ENCODE results near the gene FNBP1L. TPM values are rescaled to one million over a fixed set of nuclear protein-coding genes. Genes with fewer than 3 reads are reported as not detected.

FNBP1L gene
- total RNA-seq, 1 donor from 2014 or later: 162 TPM

GRCh38 chr1:93453911-93454310 is 6.0 kb downstream of the FNBP1L start:
- H3K4me1 Mint-ChIP-seq: peaks cover 13% of the 10 kb centered on the region
- no peak overlapping the region for H3K27ac Mint-ChIP-seq
- Histone ChIP-seq H3K9ac (no peak overlapping the region), H3F3A (ENCODE audit: low read depth) (peaks cover 9% of the 10 kb centered on the region), H3K9me3 (ENCODE audit: low read depth) (no peaks in the 10 kb centered on the region), H3K4me2 (peak overlapping the region; percentile 2), H3K4me3 (no peak overlapping the region), H4K20me1 (ENCODE audit: low read depth) (peaks cover 97% of the 10 kb centered on the region), H3K27me3 (no peaks in the 10 kb centered on the region), H3K79me2 (ENCODE audit: low read depth) (peaks cover 100% of the 10 kb centered on the region), H2AFZ (replicated peaks) (no peak overlapping the region), H3K4me1 (peaks cover 27% of the 10 kb centered on the region), H3K27ac (no peak overlapping the region), H3K36me3 (no peaks in the 10 kb centered on the region)
- DNase-seq (ENCODE audit: low spot score): no peak
- peaks cover 58% of the 10 kb centered on the region for H3K36me3 Mint-ChIP-seq
- no peak overlapping the region for H3K4me3 Mint-ChIP-seq
- H3K27me3 Mint-ChIP-seq (ENCODE audit: insufficient read depth, low read depth): peaks cover 3% of the 10 kb centered on the region
- TF ChIP-seq EZH2phosphoT487 (IDR thresholded peaks at IDR 0.05): no peak
- TF ChIP-seq EZH2 (IDR thresholded peaks at IDR 0.05): no peak
- TF ChIP-seq CTCF (IDR thresholded peaks at IDR 0.05): no peak
- H3K9me3 Mint-ChIP-seq: peaks cover 43% of the 10 kb centered on the region

GRCh38 chr1:93459126-93459525 is 11.2 kb downstream of the FNBP1L start:
- peaks cover 9% of the 10 kb centered on the region for H3F3A ChIP-seq (ENCODE audit: low read depth)
- H3K79me2 ChIP-seq (ENCODE audit: low read depth): peaks cover 100% of the 10 kb centered on the region
- TF ChIP-seq CTCF (IDR thresholded peaks at IDR 0.05) (no peak), EZH2 (IDR thresholded peaks at IDR 0.05) (no peak), EZH2phosphoT487 (IDR thresholded peaks at IDR 0.05) (no peak)
- H3K9me3 ChIP-seq (ENCODE audit: low read depth): no peaks in the 10 kb centered on the region
- peaks cover 23% of the 10 kb centered on the region for H3K4me1 ChIP-seq
- peaks cover 77% of the 10 kb centered on the region for H3K9me3 Mint-ChIP-seq
- H3K36me3 ChIP-seq: no peaks in the 10 kb centered on the region
- no peak overlapping the region for H3K4me3 Mint-ChIP-seq
- H3K27me3 ChIP-seq: no peaks in the 10 kb centered on the region
- H3K4me2 ChIP-seq: no peak overlapping the region
- no peaks in the 10 kb centered on the region for H3K27me3 Mint-ChIP-seq (ENCODE audit: insufficient read depth, low read depth)
- no peaks in the 10 kb centered on the region for H3K4me1 Mint-ChIP-seq
- H3K4me3 ChIP-seq: no peak overlapping the region
- no peak for DNase-seq (ENCODE audit: low spot score)
- H3K27ac Mint-ChIP-seq: no peak overlapping the region
- H2AFZ ChIP-seq (replicated peaks): no peak overlapping the region
- peaks cover 85% of the 10 kb centered on the region for H4K20me1 ChIP-seq (ENCODE audit: low read depth)
- no peak overlapping the region for H3K9ac ChIP-seq
- no peak overlapping the region for H3K27ac ChIP-seq
- peaks cover 77% of the 10 kb centered on the region for H3K36me3 Mint-ChIP-seq

- TF ChIP-seq EZH2 (IDR thresholded peaks at IDR 0.05): no peak
- no peak for TF ChIP-seq CTCF (IDR thresholded peaks at IDR 0.05)
- TF ChIP-seq EZH2phosphoT487 (IDR thresholded peaks at IDR 0.05): no peak
- no peaks in the 10 kb centered on the region for H3K36me3 ChIP-seq
- H3K27me3 ChIP-seq: no peaks in the 10 kb centered on the region
- H3F3A ChIP-seq (ENCODE audit: low read depth): peaks cover 9% of the 10 kb centered on the region
- H2AFZ ChIP-seq (replicated peaks): no peak overlapping the region
- Mint-ChIP-seq H3K36me3 (peaks cover 84% of the 10 kb centered on the region), H3K9me3 (peaks cover 84% of the 10 kb centered on the region), H3K27ac (no peak overlapping the region), H3K4me3 (no peak overlapping the region), H3K4me1 (no peaks in the 10 kb centered on the region), H3K27me3 (ENCODE audit: insufficient read depth, low read depth) (no peaks in the 10 kb centered on the region)
- H3K27ac ChIP-seq: peak overlapping the region; percentile 27
- H3K9ac ChIP-seq: no peak overlapping the region
- peaks cover 64% of the 10 kb centered on the region for H4K20me1 ChIP-seq (ENCODE audit: low read depth)
- H3K9me3 ChIP-seq (ENCODE audit: low read depth): peaks cover 5% of the 10 kb centered on the region
- H3K4me1 ChIP-seq: peaks cover 23% of the 10 kb centered on the region
- peaks cover 100% of the 10 kb centered on the region for H3K79me2 ChIP-seq (ENCODE audit: low read depth)
- no peak for DNase-seq (ENCODE audit: low spot score)
- H3K4me2 ChIP-seq: no peak overlapping the region
- H3K4me3 ChIP-seq: no peak overlapping the region
Measured at GRCh38 chr1:93461236-93461635, 13.3 kb downstream of the FNBP1L start.

Data from neural progenitor cell (in vitro differentiated cells).